Left ventricle myocardium inferior (tissue), 1 donor: Measurements from ENCODE around the gene KRT82. TPM values are rescaled to one million over a fixed set of nuclear protein-coding genes. Genes with fewer than 3 reads are reported as not detected.
"Not testable (repeated sequence)": the region's sequence is repeated elsewhere in the genome, so short reads cannot be mapped to it uniquely, and the experiment has no call there.

ENCODE experiments used
- DNase-seq: peaks from one replicate; pipeline ENCODE4 v3.0.0-alpha.2; 2020
- H3K27ac ChIP-seq: fragments of 200-600 bp; replicated peaks from 2 replicates; pipeline ENCODE4 v1.8.0; 2021
- H3K27me3 ChIP-seq: fragments of 200-600 bp; 2 replicates; pipeline ENCODE4 v1.8.0; 2021; ENCODE audit warnings: low read depth
- H3K36me3 ChIP-seq: fragments of 200-600 bp; 2 replicates; pipeline ENCODE4 v1.8.0; 2021
- H3K4me1 ChIP-seq: fragments of 200-600 bp; 2 replicates; pipeline ENCODE4 v1.8.0; 2021
- H3K4me3 ChIP-seq: fragments of 200-600 bp; 2 replicates; pipeline ENCODE4 v1.8.0; 2021; ENCODE audit warnings: mild to moderate bottlenecking, moderate library complexity
- H3K9me3 ChIP-seq: fragments of 200-600 bp; replicated peaks from 2 replicates; pipeline ENCODE4 v1.8.0; 2021
- intact Hi-C: fragments of 100-400 bp; cut with micrococcal nuclease; formaldehyde crosslinking; loops from one replicate; pipeline ENCODE4 v1.11.0; 2022
- long read RNA-seq: library from polyadenylated mRNA; unstranded; transcript quantifications from one replicate; pipeline ENCODE4 v2.0.0, GENCODE V29; 2021
- total RNA-seq: library from RNA; stranded (reverse); fragmentation: NEBNext Ultra II Directional; extraction: Animal tissue kit (Norgen Biotek cat#: 25700); gene quantifications from one replicate; pipeline ENCODE4 v1.2.1, GENCODE V29; 2021
- TF ChIP-seq, protein P1 (sequence below): fragments of 200-600 bp; IDR thresholded peaks from 2 replicates; pipeline ENCODE4 v1.8.0; 2021; ENCODE audit warnings: antibody characterized with exemption, mild to moderate bottlenecking, borderline replicate concordance
- donor health status: DM: no; HTN: yes; CAD: no; lungs with severe emphysema.

Gene KRT82
- not detected for total RNA-seq
- long read RNA-seq = 0 reads

DNA sequence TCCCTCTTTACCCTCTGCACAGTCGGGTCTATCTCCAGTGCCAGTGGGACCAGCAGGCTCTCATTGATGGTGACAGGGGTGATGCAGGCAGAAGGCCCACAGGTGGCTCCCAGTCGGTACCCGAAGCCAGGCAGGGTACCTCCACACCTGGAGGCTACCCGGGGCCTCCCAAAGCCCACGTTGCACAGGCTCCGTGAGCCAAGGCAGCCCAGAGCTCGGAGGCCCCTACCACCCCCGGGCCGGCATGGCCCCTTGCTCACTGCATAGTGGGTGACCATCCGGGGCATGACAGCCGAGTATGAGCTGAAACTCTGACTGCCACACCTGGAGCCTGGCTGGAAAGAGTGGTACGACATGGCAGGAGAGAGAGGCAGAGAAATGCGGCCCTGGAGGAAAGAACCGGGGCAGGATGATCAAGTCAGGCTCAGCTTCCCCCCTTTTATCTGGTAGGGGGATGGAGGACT is at the start of gene KRT82:
TSS of gene KRT82 (minus strand) at position 414 of the 464 bp plus-strand sequence. CDS start at position 356, 58 bp downstream.
- intact Hi-C loops = no loop called here
- Histone ChIP-seq H3K36me3 (no peaks in the 10 kb centered on the region), H3K27me3 (peaks cover 47% of the 10 kb centered on the region), H3K27ac (no peak within 1 kb of the TSS), H3K4me1 (peaks cover under 1% of the 10 kb centered on the region), H3K9me3 (no peaks in the 10 kb centered on the region), H3K4me3 (no peak within 1 kb of the TSS)
- TF ChIP-seq, protein P1, sequence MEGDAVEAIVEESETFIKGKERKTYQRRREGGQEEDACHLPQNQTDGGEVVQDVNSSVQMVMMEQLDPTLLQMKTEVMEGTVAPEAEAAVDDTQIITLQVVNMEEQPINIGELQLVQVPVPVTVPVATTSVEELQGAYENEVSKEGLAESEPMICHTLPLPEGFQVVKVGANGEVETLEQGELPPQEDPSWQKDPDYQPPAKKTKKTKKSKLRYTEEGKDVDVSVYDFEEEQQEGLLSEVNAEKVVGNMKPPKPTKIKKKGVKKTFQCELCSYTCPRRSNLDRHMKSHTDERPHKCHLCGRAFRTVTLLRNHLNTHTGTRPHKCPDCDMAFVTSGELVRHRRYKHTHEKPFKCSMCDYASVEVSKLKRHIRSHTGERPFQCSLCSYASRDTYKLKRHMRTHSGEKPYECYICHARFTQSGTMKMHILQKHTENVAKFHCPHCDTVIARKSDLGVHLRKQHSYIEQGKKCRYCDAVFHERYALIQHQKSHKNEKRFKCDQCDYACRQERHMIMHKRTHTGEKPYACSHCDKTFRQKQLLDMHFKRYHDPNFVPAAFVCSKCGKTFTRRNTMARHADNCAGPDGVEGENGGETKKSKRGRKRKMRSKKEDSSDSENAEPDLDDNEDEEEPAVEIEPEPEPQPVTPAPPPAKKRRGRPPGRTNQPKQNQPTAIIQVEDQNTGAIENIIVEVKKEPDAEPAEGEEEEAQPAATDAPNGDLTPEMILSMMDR = no peak
- no peak for DNase-seq

DNA sequence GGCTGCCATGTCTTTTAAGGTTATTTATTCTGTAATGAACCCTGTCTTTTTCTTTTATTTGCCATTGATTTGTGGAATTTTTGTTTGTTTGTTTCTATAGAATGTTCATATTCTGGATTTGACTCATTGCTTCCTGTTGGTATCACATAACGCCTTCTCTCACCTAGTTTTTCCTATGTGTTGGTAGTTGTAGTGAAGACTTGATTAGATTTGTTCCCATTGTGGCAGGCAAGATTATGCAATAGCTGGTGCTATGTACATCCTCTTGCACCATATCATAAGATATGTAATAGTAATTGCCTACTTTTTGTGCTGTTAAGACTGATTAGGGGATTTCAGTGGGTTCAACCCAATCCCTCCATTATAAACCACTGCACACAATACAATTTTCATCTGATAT is 49.7 kb upstream of the KRT82 start:
- H3K27me3 ChIP-seq = peaks cover 21% of the 10 kb centered on the region
- intact Hi-C loops = no loop called here
- no peak overlapping the region for H3K27ac ChIP-seq
- H3K9me3 ChIP-seq = no peaks in the 10 kb centered on the region
- no peak for DNase-seq
- TF ChIP-seq, protein P1 = no peak
- H3K4me3 ChIP-seq = no peak overlapping the region
- H3K4me1 ChIP-seq = no peaks in the 10 kb centered on the region
- H3K36me3 ChIP-seq = no peaks in the 10 kb centered on the region

DNA sequence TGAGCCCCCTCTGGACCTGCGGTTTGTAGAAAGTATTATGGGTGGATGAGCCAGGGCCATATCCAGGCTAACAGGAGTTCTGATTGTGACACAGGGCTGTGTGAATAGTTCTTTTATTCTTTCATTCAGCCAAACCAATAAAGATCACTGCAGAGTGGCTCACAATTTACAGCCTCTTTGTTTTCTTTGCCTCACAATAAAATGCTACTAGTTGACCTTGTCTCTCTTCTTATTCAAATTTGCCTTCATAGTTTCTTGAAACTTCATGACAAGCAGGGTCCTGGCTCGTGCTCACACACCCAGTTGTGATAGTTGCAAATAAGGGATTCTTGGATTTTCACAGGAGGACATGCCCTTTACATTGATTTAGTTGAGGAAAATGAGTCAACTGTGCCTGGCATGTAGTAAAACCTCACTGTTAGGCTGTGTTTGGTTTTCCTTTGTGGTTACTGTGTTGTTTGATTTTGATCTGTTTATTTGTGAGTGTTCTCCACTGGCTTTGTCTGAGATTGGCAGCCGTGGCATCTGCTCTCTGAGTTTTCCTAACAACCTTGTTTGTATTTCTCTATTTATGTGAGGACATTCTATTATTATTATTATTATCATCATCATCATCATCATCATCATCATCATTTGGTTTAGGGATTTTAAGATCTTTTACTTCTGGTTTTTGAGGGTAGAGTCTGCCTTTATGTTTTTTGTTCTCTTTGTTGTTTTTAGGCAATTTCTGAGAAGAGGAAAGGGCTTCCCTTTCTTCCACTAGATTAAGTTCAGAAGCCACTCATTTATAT is 48.5 kb upstream of the KRT82 start:
- H3K4me1 ChIP-seq = no peaks in the 10 kb centered on the region
- no peak overlapping the region for H3K27ac ChIP-seq
- peaks cover 20% of the 10 kb centered on the region for H3K27me3 ChIP-seq
- no peak for DNase-seq
- H3K36me3 ChIP-seq = no peaks in the 10 kb centered on the region
- TF ChIP-seq, protein P1 = no peak
- no peak overlapping the region for H3K4me3 ChIP-seq
- H3K9me3 ChIP-seq = no peaks in the 10 kb centered on the region
- intact Hi-C loops = no loop called here

DNA sequence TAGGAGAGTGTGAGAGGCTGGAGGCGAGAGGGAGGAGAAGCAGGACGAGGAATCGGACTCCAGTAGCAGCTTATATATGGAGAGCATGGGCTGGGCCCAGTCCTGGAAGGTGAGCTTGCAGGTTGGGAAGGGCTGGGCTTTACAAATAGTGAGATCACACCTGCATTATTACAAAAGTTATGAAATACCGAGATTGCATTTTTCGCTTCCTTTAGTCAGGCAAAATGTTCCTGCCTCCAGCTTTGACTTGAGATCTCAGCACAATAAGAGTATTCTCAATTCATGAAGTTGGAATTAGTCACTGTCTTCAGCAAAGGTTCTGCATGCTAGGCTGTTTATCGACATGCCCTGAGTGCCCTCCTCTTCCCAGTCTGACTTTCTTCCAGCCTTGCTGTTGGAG is 46.0 kb upstream of the KRT82 start, which contains the start of gene KRT6B:
TSS of gene KRT6B (minus strand) at position 46 of the 400 bp plus-strand sequence. CDS start 68 bp downstream, outside the sequence.
- peaks cover 24% of the 10 kb centered on the region for H3K27me3 ChIP-seq
- H3K4me1 ChIP-seq = no peaks in the 10 kb centered on the region
- no peak within 1 kb of the TSS for H3K27ac ChIP-seq
- H3K9me3 ChIP-seq = no peaks in the 10 kb centered on the region
- no peak for DNase-seq
- H3K4me3 ChIP-seq = no peak within 1 kb of the TSS
- no peaks in the 10 kb centered on the region for H3K36me3 ChIP-seq
- TF ChIP-seq, protein P1 = no peak
- intact Hi-C loops = no loop called here

DNA sequence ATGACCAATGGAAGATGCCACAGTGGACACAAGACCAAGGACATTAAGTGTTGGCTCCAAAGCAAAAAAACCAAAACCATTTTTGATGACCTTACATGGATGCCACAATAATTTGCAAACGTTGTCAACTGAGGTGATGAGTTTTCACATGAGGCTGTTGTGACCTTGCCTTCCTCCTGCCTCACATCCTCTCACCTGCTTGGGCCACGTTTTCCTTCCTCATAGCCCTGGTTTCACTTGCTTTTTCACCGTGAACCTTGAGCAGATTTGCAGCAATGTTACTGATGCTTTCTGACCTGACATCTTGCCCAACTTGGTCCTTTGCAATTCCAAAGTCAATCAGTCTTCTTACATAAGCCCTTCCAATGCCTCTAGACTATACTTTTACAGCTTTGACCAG is 42.1 kb upstream of the KRT82 start:
- no peak for DNase-seq
- TF ChIP-seq, protein P1 = no peak
- no peak overlapping the region for H3K27ac ChIP-seq
- peaks cover 54% of the 10 kb centered on the region for H3K27me3 ChIP-seq
- H3K4me1 ChIP-seq = no peaks in the 10 kb centered on the region
- intact Hi-C loops = no loop called here
- H3K9me3 ChIP-seq = no peaks in the 10 kb centered on the region
- no peak overlapping the region for H3K4me3 ChIP-seq
- H3K36me3 ChIP-seq = no peaks in the 10 kb centered on the region

DNA sequence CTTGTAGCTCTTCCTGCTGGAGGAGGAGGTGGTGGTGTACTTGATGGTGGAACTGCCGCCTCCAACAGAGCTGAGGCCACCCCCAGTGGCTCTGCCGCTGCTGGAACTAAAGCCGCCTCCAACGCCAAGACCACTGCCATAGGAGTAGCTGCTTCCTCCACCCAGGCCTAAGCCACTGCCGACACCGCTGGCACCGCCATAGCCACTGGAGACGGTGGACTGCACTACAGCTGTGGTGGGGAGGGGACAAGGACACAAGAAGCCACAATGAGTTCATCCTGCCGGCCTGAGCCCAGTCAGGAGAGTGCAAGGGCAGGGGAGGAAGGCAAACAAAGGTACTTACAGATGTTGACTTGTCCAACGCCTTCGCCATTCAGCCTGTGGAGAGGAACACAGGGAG is 41.1 kb upstream of the KRT82 start:
- H3K4me1 ChIP-seq, DNase-seq, H3K4me3 ChIP-seq, H3K9me3 ChIP-seq, H3K27ac ChIP-seq, intact Hi-C loops, H3K36me3 ChIP-seq: not testable (repeated sequence)
- peaks cover 64% of the 10 kb centered on the region for H3K27me3 ChIP-seq
